ENCODE data around the gene LCAT. TPM values are rescaled to one million over a fixed set of nuclear protein-coding genes. Genes with fewer than 3 reads are reported as not detected.

The LCAT gene
- polyA plus RNA-seq, 1 of the 3 experiments (the other 2 are of a cell fraction) = 11.1 TPM

- Histone ChIP-seq H3K4me3 (ENCODE audit: low read depth in 2 of 2, low read length in 1 of 2) (no peak overlapping the region), H2AFZ (ENCODE audit: low read depth) (no peak overlapping the region), H3K9ac (peak overlapping the region; percentile 41; the same call in 1 of the 2 replicates), H3K27ac (ENCODE audit: low read depth in 2 of 2, low read length in 1 of 2) (peak overlapping the region; percentile 80 to 82), H3K27me3 (ENCODE audit: insufficient read depth) (no peaks in the 10 kb centered on the region), H3K9me3 (no peaks in the 10 kb centered on the region), H3K4me1 (ENCODE audit: control insufficient read depth in 1 of 2, insufficient read depth in 2 of 2, low read depth in 1 of 2, low read length in 1 of 2) (peaks cover 14 to 63% of the 10 kb centered on the region in 2 experiments; a peak in 3 of 4 replicates), H3K36me3 (replicated peaks in 1 of 2; ENCODE audit: control insufficient read depth in 1 of 2, insufficient read depth in 2 of 2, low read length in 1 of 2) (peaks cover 0 to 3% of the 10 kb centered on the region in 2 experiments), H3K4me2 (peak overlapping the region; percentile 67), H3K9me2 (no peaks in the 10 kb centered on the region), H3F3A (replicated peaks; ENCODE audit: insufficient read depth) (peaks cover 24% of the 10 kb centered on the region), H4K20me1 (ENCODE audit: insufficient read depth) (peaks cover 47% of the 10 kb centered on the region), H3K79me2 (ENCODE audit: insufficient read depth) (peaks cover 63% of the 10 kb centered on the region)
- DNase-seq = no peak
- 53% methylated on average over 5 of the region's 6 CpGs for WGBS (ENCODE audit: low lambda C conversion rate)
- ChIA-PET POLR2A (no interaction called here), CTCF (interaction anchor here (0.6 to 28.1 kb wide), 6 partner anchors 11 to 313 kb away, joined by 3 to 564 read pairs (median 8); partner anchors contain the start of genes EDC4, NRN1L and PSKH1)
- TF ChIP-seq EZH2phosphoT487 (IDR thresholded peaks at IDR 0.05; ENCODE audit: borderline replicate concordance, low read depth) (no peak), RAD21 (IDR thresholded peaks at IDR 0.05; ENCODE audit: low read length) (no peak), MAX (IDR thresholded peaks at IDR 0.05; ENCODE audit: low read depth) (no peak; the same call in none of the 2 replicates), FOXJ3 (CRISPR knock-in tag; IDR thresholded peaks at IDR 0.05) (no peak), USF1 (IDR thresholded peaks at IDR 0.05; ENCODE audit: borderline replicate concordance, low read depth) (no peak), POLR2AphosphoS5 (IDR thresholded peaks at IDR 0.05; ENCODE audit: low read depth, low read length) (no peak), JUND (IDR thresholded peaks at IDR 0.05) (no peak), SMC3 (IDR thresholded peaks at IDR 0.05; ENCODE audit: low read depth, low read length) (no peak), MXI1 (IDR thresholded peaks at IDR 0.05; ENCODE audit: low read depth, low read length) (no peak), USF2 (IDR thresholded peaks at IDR 0.05; ENCODE audit: borderline replicate concordance, low read depth, low read length) (no peak), PBX3 (IDR thresholded peaks at IDR 0.05) (no peak), IRF3 (IDR thresholded peaks at IDR 0.05; ENCODE audit: low read depth, low read length) (no peak), NRF1 (IDR thresholded peaks at IDR 0.05; ENCODE audit: low read depth, low read length) (no peak), CTCF (IDR thresholded peaks at IDR 0.05) (no peak; the same call in 1 of the 2 replicates), ELF1 (IDR thresholded peaks at IDR 0.05) (no peak), TCF12 (IDR thresholded peaks at IDR 0.05) (no peak), SIN3A (IDR thresholded peaks at IDR 0.05; ENCODE audit: borderline replicate concordance, low read depth, low read length) (no peak), REST (IDR thresholded peaks at IDR 0.05; ENCODE audit: low read depth, low read length) (no peak), NFIC (IDR thresholded peaks at IDR 0.05; ENCODE audit: borderline replicate concordance) (no peak)
Measured at GRCh38 chr16:67917140-67917851, 26.6 kb downstream of the LCAT start.

Measured in SK-N-SH (cell line).